Spleen (tissue), 11 donors: ENCODE results near the gene APRT. TPM values are rescaled to one million over a fixed set of nuclear protein-coding genes. Genes with fewer than 3 reads are reported as not detected.
A peak's percentile ranks its signal among the peaks of the same experiment; 100 is the strongest.

ENCODE experiments used
- DNase-seq: peaks from one replicate; pipeline ENCODE4 v3.0.0-alpha.2; 2020
- H3K27ac ChIP-seq, 8 donors: fragments of 200-600 bp; sonication (generic) in 7 of 8; 1 replicate in 4 of 8; 2 replicates in 4 of 8; pipeline versions ENCODE4 v1.5.0 to v1.8.0; 2016 to 2021; ENCODE audit warnings: inconsistent platforms in 4 of 8, mild to moderate bottlenecking in 4 of 8, moderate library complexity in 1 of 8
- H3K27me3 ChIP-seq, 7 donors: fragments of 200-600 bp; sonication (generic) in 6 of 7; replicated peaks in 1 of 7; 1 replicate in 4 of 7; 2 replicates in 3 of 7; pipeline versions ENCODE4 v1.5.0 to v1.8.0; 2016 to 2021; ENCODE audit warnings: inconsistent platforms in 3 of 7, mild to moderate bottlenecking in 1 of 7
- H3K36me3 ChIP-seq, 6 donors: fragments of 200-600 bp; sonication (generic) in 5 of 6; 1 replicate in 4 of 6; 2 replicates in 2 of 6; pipeline versions ENCODE4 v1.5.0 to v1.8.0; 2016 to 2021; ENCODE audit warnings: inconsistent platforms in 2 of 6
- H3K4me1 ChIP-seq, 6 donors: fragments of 200-600 bp; sonication (generic) in 5 of 6; 1 replicate in 3 of 6; 2 replicates in 3 of 6; pipeline versions ENCODE4 v1.5.0 to v1.8.0; 2016 to 2021; ENCODE audit warnings: inconsistent platforms in 3 of 6
- H3K4me3 ChIP-seq, 8 donors: fragments of 200-600 bp; sonication (generic) in 7 of 8; 1 replicate in 4 of 8; 2 replicates in 4 of 8; pipeline versions ENCODE4 v1.5.0 to v1.8.0; 2016 to 2021; ENCODE audit warnings: inconsistent platforms in 4 of 8, mild to moderate bottlenecking in 4 of 8, moderate library complexity in 2 of 8
- H3K9me3 ChIP-seq, 8 donors: fragments of 200-600 bp; sonication (generic) in 7 of 8; 1 replicate in 4 of 8; 2 replicates in 4 of 8; pipeline versions ENCODE4 v1.5.0 to v1.8.0; 2016 to 2021; ENCODE audit warnings: inconsistent platforms in 4 of 8
- CTCF ChIP-seq, 11 experiments: fragments of 200-600 bp in 7 of 11; fragments of 450-650 bp in 4 of 11; sonication (generic) in 4 of 11; IDR thresholded peaks in 8 of 11; conservative IDR thresholded peaks in 3 of 11; 1 replicate in 7 of 11; 2 replicates in 4 of 11; pipeline versions ENCODE4 v1.4.0 to v1.8.0; 2016 to 2021; ENCODE audit warnings: antibody characterized with exemption in 11 of 11, inconsistent platforms in 4 of 11, mild to moderate bottlenecking in 1 of 11
- POLR2A ChIP-seq, 3 donors: fragments of 450-650 bp; IDR thresholded peaks; one replicate each; pipeline ENCODE4 v1.5.1; 2017; ENCODE audit warnings: antibody characterized with exemption in 3 of 3, mild to moderate bottlenecking in 1 of 3
- POLR2AphosphoS5 ChIP-seq, 3 donors: sonication (generic); formaldehyde crosslinking; IDR thresholded peaks; one replicate each; pipeline ENCODE4 v1.5.1; 2017; ENCODE audit warnings: antibody characterized with exemption in 3 of 3
- WGBS, 5 donors: extraction: QIAGEN DNeasy Blood & Tissue Kit in 3 of 5; methylation state at CpG; one replicate each; pipeline versions ENCODE4 v1.1.5 to v1.1.7; 2013 to 2018; 5-methylcytosine and 5-hydroxymethylcytosine counted together
- intact Hi-C: fragments of 100-400 bp; cut with DNase I; formaldehyde crosslinking; loops from one replicate; pipeline ENCODE4 v1.15.0; 2023; ENCODE audit warnings: low total_unique reads
- polyA plus RNA-seq, 3 donors: library from polyadenylated mRNA; stranded (reverse); fragments of 200-250 nt; gene quantifications; one replicate each; pipeline ENCODE4 v1.2.1, GENCODE V29; 2013
- total RNA-seq, 7 donors: library from RNA; depleted of rRNA in 3 of 7; stranded (reverse); fragments of >200 nt in 3 of 7; fragmentation: NEBNext Ultra II Directional in 4 of 7; extraction: Animal tissue kit (Norgen Biotek cat#: 25700) in 4 of 7; gene quantifications; one replicate each; pipeline versions ENCODE4 v1.1.0 to v1.2.1, GENCODE V29; 2016 to 2021
- donor health status: healthy with polysubstance abuse.
- donor health status: DM: no; HTN: no; CAD: no; lungs with moderate emphysema.
- donor health status: DM: no; HTN: no; CAD: no.
- donor health status: Bipolar disorder and iron deficiency.
- donor health status: healthy.
- donor health status: DM: no; HTN: no; CAD: no.
- donor health status: DM: yes; HTN: yes; CAD: no.

APRT gene
- total and polyA plus RNA-seq, 10 donors, result 84.1 to 259 (median 102) TPM

DNA sequence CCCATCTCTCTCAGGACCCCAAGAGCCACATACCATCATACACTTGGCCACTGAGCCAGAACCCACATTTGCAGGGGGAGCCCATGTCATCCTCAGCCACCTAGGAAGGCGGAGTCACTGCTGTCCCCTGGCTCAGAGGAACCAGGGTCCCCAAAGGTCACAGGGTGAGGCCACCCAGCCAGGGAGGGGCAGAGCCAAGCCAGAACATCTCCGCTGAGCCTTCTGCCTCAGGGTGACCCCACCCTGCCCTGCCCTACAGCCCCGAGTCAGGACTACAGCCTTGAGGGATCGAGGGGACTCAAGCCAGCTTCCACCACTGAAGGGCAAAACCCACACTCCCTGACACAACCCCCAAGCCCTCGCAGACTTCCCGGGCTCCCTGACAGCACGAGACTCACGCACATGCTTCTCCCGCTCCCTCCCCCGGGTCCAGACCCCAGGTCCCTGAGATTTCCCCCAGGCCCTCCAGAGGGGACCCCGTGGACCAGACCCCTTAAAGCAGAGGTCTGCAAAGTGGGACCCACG is 44.1 kb downstream of the APRT start:
- WGBS, 5 donors, result 69 to 79% (median 72%) methylated on average over 12 of the region's 12 CpGs
- Histone ChIP-seq H3K36me3 (peaks cover 0 to 27% (median 6%) of the 10 kb centered on the region in 6 donors), H3K4me1 (peaks cover 62 to 99% (median 82%) of the 10 kb centered on the region in 6 donors), H3K4me3 (peak overlapping the region in 1 of 8 donors; percentile 24), H3K27me3 (no peaks in the 10 kb centered on the region), H3K9me3 (no peaks in the 10 kb centered on the region), H3K27ac (peak overlapping the region in 6 of 8 donors; percentile 41 to 80 (median 72))
- TF ChIP-seq POLR2A (IDR thresholded peaks at IDR 0.05) (no peak), POLR2AphosphoS5 (IDR thresholded peaks at IDR 0.05) (no peak), CTCF (IDR thresholded peaks at IDR 0.05 in 8 of 11, conservative IDR thresholded peaks at IDR 0.05 in 3 of 11) (no peak)
- DNase-seq, result no peak
- intact Hi-C loops, result no loop called here

DNA sequence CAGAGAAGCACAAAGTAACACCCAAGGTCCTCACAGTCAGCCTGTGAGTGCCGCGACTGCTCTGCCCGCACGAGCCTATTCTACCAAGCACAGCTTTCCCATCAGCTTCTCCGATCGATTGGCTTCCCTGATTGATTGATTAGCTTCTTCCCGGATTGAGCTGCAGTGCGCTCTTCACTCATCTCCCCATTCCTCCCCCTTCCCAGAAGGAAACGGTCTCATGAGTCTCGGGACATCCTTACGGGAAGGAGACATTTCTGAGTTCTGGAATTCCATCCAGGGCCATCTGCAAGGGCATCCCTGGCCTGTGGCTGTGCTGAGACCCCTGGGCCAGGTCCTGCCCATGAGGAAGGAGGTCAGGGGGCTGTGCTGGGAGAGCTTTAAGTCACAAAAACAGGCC is 44.8 kb downstream of the APRT start:
- Histone ChIP-seq H3K36me3 (peaks cover 0 to 32% (median 6%) of the 10 kb centered on the region in 6 donors), H3K4me1 (peaks cover 67 to 99% (median 82%) of the 10 kb centered on the region in 6 donors), H3K4me3 (no peak overlapping the region), H3K27ac (peak overlapping the region in 5 of 8 donors; percentile 69 to 80 (median 74)), H3K27me3 (no peaks in the 10 kb centered on the region), H3K9me3 (no peaks in the 10 kb centered on the region)
- intact Hi-C loops, result no loop called here
- TF ChIP-seq POLR2A (IDR thresholded peaks at IDR 0.05) (no peak), POLR2AphosphoS5 (IDR thresholded peaks at IDR 0.05) (no peak), CTCF (IDR thresholded peaks at IDR 0.05 in 8 of 11, conservative IDR thresholded peaks at IDR 0.05 in 3 of 11) (no peak)
- 70 to 78% (median 77%) methylated on average over 11 of the region's 11 CpGs for WGBS, 5 donors
- DNase-seq, result no peak

DNA sequence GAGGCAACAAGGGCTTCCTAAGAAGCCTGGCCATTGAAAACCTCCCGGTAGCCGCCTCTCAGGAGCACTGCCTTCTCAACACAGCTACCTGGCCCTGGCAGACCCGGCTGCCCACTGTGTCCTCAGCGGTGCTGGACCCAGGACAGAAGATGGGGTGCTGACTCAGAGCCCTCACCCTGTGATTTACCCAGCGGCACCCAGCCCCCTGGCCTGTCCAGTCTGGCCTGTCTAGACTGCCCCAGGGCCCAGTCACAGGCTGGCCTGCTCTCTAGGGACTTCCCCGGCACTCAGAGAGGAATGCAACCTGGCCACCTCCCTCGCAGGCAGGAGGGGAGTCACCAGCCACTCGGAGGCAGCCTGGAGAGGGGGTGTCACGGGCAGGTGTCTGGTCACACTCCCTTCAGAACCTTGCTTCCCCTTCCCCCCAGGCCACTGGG is 46.8 kb downstream of the APRT start:
- 82 to 93% (median 91%) methylated on average over 8 to 9 of the region's 9 CpGs for whole genome bisulfite sequencing, 5 donors
- no peak overlapping the region for H3K27ac ChIP-seq
- H3K4me1 ChIP-seq, result peaks cover 56 to 100% (median 80%) of the 10 kb centered on the region in 6 donors
- TF ChIP-seq POLR2A (IDR thresholded peaks at IDR 0.05) (no peak), POLR2AphosphoS5 (IDR thresholded peaks at IDR 0.05) (peak in 1 of 3 donors; percentile 9), CTCF (IDR thresholded peaks at IDR 0.05 in 8 of 11, conservative IDR thresholded peaks at IDR 0.05 in 3 of 11) (no peak)
- intact Hi-C loops, result no loop called here
- H3K36me3 ChIP-seq, result peaks cover 0 to 41% (median 6%) of the 10 kb centered on the region in 6 donors
- H3K9me3 ChIP-seq, result no peaks in the 10 kb centered on the region
- no peak overlapping the region for H3K4me3 ChIP-seq
- H3K27me3 ChIP-seq, result no peaks in the 10 kb centered on the region
- DNase-seq, result no peak

DNA sequence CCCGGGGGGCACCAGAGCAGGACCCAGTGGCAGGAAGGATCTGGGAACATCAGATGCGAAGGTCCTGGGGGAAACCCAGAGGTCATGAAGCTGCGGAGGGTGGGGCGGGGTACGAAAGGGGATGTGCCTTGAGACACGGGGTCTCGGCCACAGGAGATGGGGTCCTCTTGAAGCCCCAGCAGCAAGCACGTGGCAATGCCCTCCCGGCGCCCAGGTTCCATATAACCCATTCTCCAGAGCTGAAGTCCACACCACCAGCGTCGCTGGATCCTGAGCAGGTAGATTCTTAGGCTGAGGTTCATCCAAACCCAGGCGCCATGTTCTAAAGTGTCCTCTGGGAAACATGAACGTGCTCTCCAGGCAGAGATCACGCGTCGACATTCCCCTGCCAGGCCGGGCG is 47.6 kb downstream of the APRT start:
- H3K4me3 ChIP-seq, result no peak overlapping the region
- H3K36me3 ChIP-seq, result peaks cover 0 to 45% (median 6%) of the 10 kb centered on the region in 6 donors
- H3K4me1 ChIP-seq, result peaks cover 54 to 100% (median 80%) of the 10 kb centered on the region in 6 donors
- DNase-seq, result no peak
- WGBS, 5 donors, result 90 to 94% (median 93%) methylated on average over 19 of the region's 19 CpGs
- intact Hi-C loops, result no loop called here
- no peaks in the 10 kb centered on the region for H3K27me3 ChIP-seq
- TF ChIP-seq POLR2AphosphoS5 (IDR thresholded peaks at IDR 0.05), result no peak
- no peak for TF ChIP-seq POLR2A (IDR thresholded peaks at IDR 0.05)
- no peak for TF ChIP-seq CTCF (IDR thresholded peaks at IDR 0.05 in 8 of 11, conservative IDR thresholded peaks at IDR 0.05 in 3 of 11)
- peaks cover 0 to 2% (median 0%) of the 10 kb centered on the region in 8 donors for H3K9me3 ChIP-seq
- H3K27ac ChIP-seq, result peak overlapping the region in 1 of 8 donors; percentile 14
